ENCODE results near the gene CFAP46. TPM values are rescaled to one million over a fixed set of nuclear protein-coding genes. Genes with fewer than 3 reads are reported as not detected.
"Not testable (repeated sequence)": the region's sequence is repeated elsewhere in the genome, so short reads cannot be mapped to it uniquely, and the experiment has no call there.

Gene CFAP46
- total RNA-seq, 6 experiments from 2014 or later: 0.31 to 1.4 (median 0.32) TPM; not detected in 1

GRCh38 chr10:132959559-132959961 is 17.2 kb upstream of the CFAP46 start:
- H3K27me3 Mint-ChIP-seq (ENCODE audit: insufficient read depth): peaks cover 24% of the 10 kb centered on the region
- no peaks in the 10 kb centered on the region for H3K9me3 Mint-ChIP-seq
- peaks cover 13% of the 10 kb centered on the region for H3K4me1 Mint-ChIP-seq (ENCODE audit: low read depth)
- TF ChIP-seq, protein P1, sequence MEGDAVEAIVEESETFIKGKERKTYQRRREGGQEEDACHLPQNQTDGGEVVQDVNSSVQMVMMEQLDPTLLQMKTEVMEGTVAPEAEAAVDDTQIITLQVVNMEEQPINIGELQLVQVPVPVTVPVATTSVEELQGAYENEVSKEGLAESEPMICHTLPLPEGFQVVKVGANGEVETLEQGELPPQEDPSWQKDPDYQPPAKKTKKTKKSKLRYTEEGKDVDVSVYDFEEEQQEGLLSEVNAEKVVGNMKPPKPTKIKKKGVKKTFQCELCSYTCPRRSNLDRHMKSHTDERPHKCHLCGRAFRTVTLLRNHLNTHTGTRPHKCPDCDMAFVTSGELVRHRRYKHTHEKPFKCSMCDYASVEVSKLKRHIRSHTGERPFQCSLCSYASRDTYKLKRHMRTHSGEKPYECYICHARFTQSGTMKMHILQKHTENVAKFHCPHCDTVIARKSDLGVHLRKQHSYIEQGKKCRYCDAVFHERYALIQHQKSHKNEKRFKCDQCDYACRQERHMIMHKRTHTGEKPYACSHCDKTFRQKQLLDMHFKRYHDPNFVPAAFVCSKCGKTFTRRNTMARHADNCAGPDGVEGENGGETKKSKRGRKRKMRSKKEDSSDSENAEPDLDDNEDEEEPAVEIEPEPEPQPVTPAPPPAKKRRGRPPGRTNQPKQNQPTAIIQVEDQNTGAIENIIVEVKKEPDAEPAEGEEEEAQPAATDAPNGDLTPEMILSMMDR (IDR thresholded peaks at IDR 0.05): no peak
- H3K4me3 Mint-ChIP-seq: no peak overlapping the region
- no peak for DNase-seq
- H3K36me3 Mint-ChIP-seq (ENCODE audit: low read depth): no peaks in the 10 kb centered on the region
- no peak overlapping the region for H3K27ac Mint-ChIP-seq

GRCh38 chr10:132958883-132959558 is 16.7 kb upstream of the CFAP46 start:
- TF ChIP-seq, protein P1 (IDR thresholded peaks at IDR 0.05): no peak
- Mint-ChIP-seq H3K9me3 (no peaks in the 10 kb centered on the region), H3K4me3 (no peak overlapping the region), H3K27ac (no peak overlapping the region), H3K27me3 (ENCODE audit: insufficient read depth) (peaks cover 20% of the 10 kb centered on the region), H3K36me3 (ENCODE audit: low read depth) (no peaks in the 10 kb centered on the region), H3K4me1 (ENCODE audit: low read depth) (peaks cover 13% of the 10 kb centered on the region)
- no peak for DNase-seq

- H3K36me3 Mint-ChIP-seq (ENCODE audit: low read depth): no peaks in the 10 kb centered on the region
- no peak overlapping the region for H3K27ac Mint-ChIP-seq
- H3K9me3 Mint-ChIP-seq: no peaks in the 10 kb centered on the region
- peaks cover 11% of the 10 kb centered on the region for H3K4me1 Mint-ChIP-seq (ENCODE audit: low read depth)
- TF ChIP-seq, protein P1 (IDR thresholded peaks at IDR 0.05): no peak
- peaks cover 23% of the 10 kb centered on the region for H3K27me3 Mint-ChIP-seq (ENCODE audit: insufficient read depth)
- no peak for DNase-seq
- H3K4me3 Mint-ChIP-seq: no peak overlapping the region
Measured at GRCh38 chr10:132957981-132958882, 15.9 kb upstream of the CFAP46 start.

- Mint-ChIP-seq H3K36me3 (ENCODE audit: low read depth) (no peaks in the 10 kb centered on the region), H3K4me3 (no peak overlapping the region), H3K9me3 (no peaks in the 10 kb centered on the region), H3K27me3 (ENCODE audit: insufficient read depth) (peaks cover 24% of the 10 kb centered on the region), H3K4me1 (ENCODE audit: low read depth) (no peaks in the 10 kb centered on the region), H3K27ac (no peak overlapping the region)
- TF ChIP-seq, protein P1 (IDR thresholded peaks at IDR 0.05): no peak
- no peak for DNase-seq
Measured at GRCh38 chr10:132957131-132957530, 14.8 kb upstream of the CFAP46 start.

DNA sequence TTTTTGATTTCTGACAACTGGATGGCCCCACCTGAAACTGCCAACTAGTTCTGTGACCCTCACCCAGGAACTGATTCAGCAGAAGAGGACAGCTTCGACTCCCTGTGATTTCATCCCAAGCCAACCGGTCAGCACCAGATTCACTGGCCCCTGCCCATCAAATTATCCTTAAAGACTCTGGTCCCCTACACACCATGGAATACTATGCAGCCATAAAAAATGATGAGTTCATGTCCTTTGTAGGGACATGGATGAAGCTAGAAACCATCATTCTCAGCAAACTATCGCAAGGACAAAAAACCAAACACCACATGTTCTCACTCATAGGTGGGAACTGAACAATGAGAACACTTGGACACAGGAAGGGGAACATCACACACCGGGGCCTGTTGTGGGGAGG is 13.9 kb upstream of the CFAP46 start:
- not testable (repeated sequence) for H3K4me1 Mint-ChIP-seq (ENCODE audit: low read depth); H3K36me3 Mint-ChIP-seq (ENCODE audit: low read depth)

DNA sequence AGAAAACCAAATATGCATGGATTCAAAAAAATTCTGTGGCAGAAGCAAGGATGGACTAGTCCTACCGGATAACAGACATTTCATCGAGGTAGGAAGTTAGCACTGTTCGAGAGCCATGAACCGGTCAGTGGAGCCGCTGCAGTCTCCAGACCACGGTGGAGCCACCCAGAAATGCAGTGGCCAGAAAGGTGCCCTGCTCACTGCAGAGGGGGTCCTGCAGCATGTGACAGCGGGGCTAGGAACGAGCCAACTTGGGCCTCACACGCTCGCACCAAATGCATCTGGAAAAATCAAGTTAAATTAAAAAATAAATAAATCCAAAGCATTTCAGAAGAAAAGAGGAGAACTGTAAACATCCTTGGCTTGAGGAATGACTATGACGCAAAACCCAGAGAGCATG is 13.1 kb upstream of the CFAP46 start:
- TF ChIP-seq, protein P1 (IDR thresholded peaks at IDR 0.05): no peak
- Mint-ChIP-seq H3K4me3 (no peak overlapping the region), H3K36me3 (ENCODE audit: low read depth) (no peaks in the 10 kb centered on the region), H3K27me3 (ENCODE audit: insufficient read depth) (peaks cover 27% of the 10 kb centered on the region), H3K4me1 (ENCODE audit: low read depth) (no peaks in the 10 kb centered on the region), H3K27ac (no peak overlapping the region), H3K9me3 (no peaks in the 10 kb centered on the region)
- no peak for DNase-seq

More for the DNA sequence above, 13.9 kb upstream of the CFAP46 start:
- H3K27ac Mint-ChIP-seq, H3K9me3 Mint-ChIP-seq, H3K4me3 Mint-ChIP-seq, DNase-seq: not testable (repeated sequence)
- H3K27me3 Mint-ChIP-seq (ENCODE audit: insufficient read depth): peaks cover 24% of the 10 kb centered on the region

Data from HFFc6 (cell line).